ENCODE data around the gene ST6GALNAC2.
"Not testable (repeated sequence)": the region's sequence is repeated elsewhere in the genome, so short reads cannot be mapped to it uniquely, and the experiment has no call there.

ST6GALNAC2 gene

GRCh38 chr17:76539631-76540271, 45.9 kb downstream of the ST6GALNAC2 start, which contains the start of gene PRCD:
Gene PRCD (plus strand): TSS chr17:76540044. CDS start chr17:76540142, 98 bp downstream.
- no peak for DNase-seq (ENCODE audit: low read depth)

- no peak for DNase-seq (ENCODE audit: low read depth)
Observed at GRCh38 chr17:76538941-76539570, 46.6 kb downstream of the ST6GALNAC2 start.

- no peak for DNase-seq (ENCODE audit: low read depth)
Observed at GRCh38 chr17:76538281-76538931, 47.3 kb downstream of the ST6GALNAC2 start.

GRCh38 chr17:76537578-76538280, 47.9 kb downstream of the ST6GALNAC2 start, which contains the start of gene CYGB:
Gene CYGB (minus strand): TSS chr17:76537709. CDS start chr17:76537542, 167 bp downstream.
- no peak for DNase-seq (ENCODE audit: low read depth)

GRCh38 chr17:76537288-76537577, 48.4 kb downstream of the ST6GALNAC2 start:
- no peak for DNase-seq (ENCODE audit: low read depth)

- no peak for DNase-seq (ENCODE audit: low read depth)
Observed at GRCh38 chr17:76536511-76537287, 49.0 kb downstream of the ST6GALNAC2 start.

- no peak for DNase-seq (ENCODE audit: low read depth)
Observed at GRCh38 chr17:76535788-76536510, 49.7 kb downstream of the ST6GALNAC2 start.

GRCh38 chr17:76534831-76535732, 50.6 kb downstream of the ST6GALNAC2 start:
- DNase-seq (ENCODE audit: low read depth), result no peak

GRCh38 chr17:76533640-76534359, 51.9 kb downstream of the ST6GALNAC2 start:
- not testable (repeated sequence) for DNase-seq (ENCODE audit: low read depth)

GRCh38 chr17:76532072-76532651, 53.5 kb downstream of the ST6GALNAC2 start:
- DNase-seq (ENCODE audit: low read depth), result no peak

- no peak for DNase-seq (ENCODE audit: low read depth)
Observed at GRCh38 chr17:76531486-76532038, 54.1 kb downstream of the ST6GALNAC2 start.

GRCh38 chr17:76530811-76531485, 54.7 kb downstream of the ST6GALNAC2 start:
- DNase-seq (ENCODE audit: low read depth), result no peak

GRCh38 chr17:76530095-76530723, 55.5 kb downstream of the ST6GALNAC2 start:
- no peak for DNase-seq (ENCODE audit: low read depth)

- peak; percentile 70 for DNase-seq (ENCODE audit: low read depth)
Observed at GRCh38 chr17:76529224-76530094, 56.2 kb downstream of the ST6GALNAC2 start.

GRCh38 chr17:76528528-76529223, 57.0 kb downstream of the ST6GALNAC2 start:
- no peak for DNase-seq (ENCODE audit: low read depth)

- no peak for DNase-seq (ENCODE audit: low read depth)
Observed at GRCh38 chr17:76528156-76528527, 57.5 kb downstream of the ST6GALNAC2 start.
